K562 (cell line): ENCODE results near the gene RFC2. TPM values are rescaled to one million over a fixed set of nuclear protein-coding genes. Genes with fewer than 3 reads are reported as not detected.

Experiments used
- AFF1 ChIP-seq, 2 experiments: fragments of 450-650 bp; IDR thresholded peaks; 2 replicates each; pipeline ENCODE4 v1.6.1; 2018; ENCODE audit warnings: mild to moderate bottlenecking in 2 of 2, low read depth in 1 of 2; ENCODE audit not compliant: partially characterized antibody in 2 of 2
- CEBPZ ChIP-seq: fragments of 150-350 bp; IDR thresholded peaks from 2 replicates; pipeline ENCODE4 v1.6.1; 2014; ENCODE audit warnings: low read depth, mild to moderate bottlenecking, low read length, borderline replicate concordance
- CSDE1 ChIP-seq, 2 experiments: fragments of 450-650 bp; IDR thresholded peaks; 2 replicates each; pipeline ENCODE4 v1.6.1; 2016; ENCODE audit warnings: mild to moderate bottlenecking in 1 of 2
- CTBP1 ChIP-seq: fragments of 450-650 bp; IDR thresholded peaks from 2 replicates; pipeline ENCODE4 v1.6.1; 2016; ENCODE audit warnings: borderline replicate concordance
- DIDO1 ChIP-seq: fragments of 450-650 bp; IDR thresholded peaks from 2 replicates; pipeline ENCODE4 v1.6.1; 2016; ENCODE audit warnings: low read depth, missing biosample characterization, missing genetic modification characterization
- ESRRA ChIP-seq: fragments of 450-650 bp; IDR thresholded peaks from 2 replicates; pipeline ENCODE4 v1.6.1; 2014; ENCODE audit warnings: low read depth, mild to moderate bottlenecking, moderate library complexity, borderline replicate concordance
- ETV6 ChIP-seq, 3 experiments: fragments of 150-350 bp in 1 of 3; sonication (generic) in 1 of 3; formaldehyde crosslinking in 1 of 3; IDR thresholded peaks; 2 replicates each; pipeline versions ENCODE4 v1.6.1 to v1.8.0; 2014 to 2022; ENCODE audit warnings: borderline replicate concordance in 2 of 3, low read depth in 2 of 3, antibody characterized with exemption in 1 of 3, low read length in 1 of 3, mild to moderate bottlenecking in 1 of 3, missing genetic modification reagents in 1 of 3
- KHSRP ChIP-seq: fragments of 450-650 bp; IDR thresholded peaks from 2 replicates; pipeline ENCODE4 v1.6.1; 2017
- MTA2 ChIP-seq: fragments of 450-650 bp; IDR thresholded peaks from 2 replicates; pipeline ENCODE4 v1.6.1; 2016; ENCODE audit warnings: low read depth
- SMARCA5 ChIP-seq: fragments of 450-650 bp; IDR thresholded peaks from 2 replicates; pipeline ENCODE4 v1.6.1; 2016
- SMARCB1 ChIP-seq: IDR thresholded peaks from 2 replicates; pipeline ENCODE4 v1.6.1; 2011; ENCODE audit warnings: improper control_type of control experiment, low read depth; ENCODE audit not compliant: insufficient read length
- SMARCE1 ChIP-seq: fragments of 450-650 bp; IDR thresholded peaks from 2 replicates; pipeline ENCODE4 v1.7.1; 2016; ENCODE audit warnings: mild to moderate bottlenecking
- TFAM ChIP-seq: fragments of 250-450 bp; sonication (Bioruptor Pico); conservative IDR thresholded peaks from 2 replicates; pipeline ENCODE4 v1.5.0; 2021; ENCODE audit warnings: mild to moderate bottlenecking, moderate library complexity
- TSC22D4 ChIP-seq: fragments of 450-650 bp; IDR thresholded peaks from 2 replicates; pipeline ENCODE4 v1.6.1; 2016; ENCODE audit warnings: missing genetic modification characterization, missing biosample characterization, control low read depth
- ZBTB12 ChIP-seq: fragments of 250-450 bp; sonication (Bioruptor Pico); IDR thresholded peaks from 2 replicates; pipeline ENCODE4 v1.4.0; 2020
- ZFP91 ChIP-seq: sonication (generic); formaldehyde crosslinking; IDR thresholded peaks from 2 replicates; pipeline ENCODE4 v1.8.0; 2022; ENCODE audit warnings: mild to moderate bottlenecking, missing genetic modification reagents
- ZFPM2 ChIP-seq: fragments of 250-450 bp; sonication (Bioruptor Pico); IDR thresholded peaks from 2 replicates; pipeline ENCODE4 v1.5.1; 2022; ENCODE audit warnings: mild to moderate bottlenecking
- ZNF263 ChIP-seq: sonication (generic); formaldehyde crosslinking; IDR thresholded peaks from 2 replicates; pipeline ENCODE4 v1.8.0; 2022; ENCODE audit warnings: mild to moderate bottlenecking, missing genetic modification reagents, borderline replicate concordance
- ZNF551 ChIP-seq: fragments of 250-450 bp; sonication (Bioruptor Pico); IDR thresholded peaks from 2 replicates; pipeline ENCODE4 v1.5.0; 2021; ENCODE audit warnings: mild to moderate bottlenecking, moderate library complexity
- polyA plus RNA-seq, 8 experiments: library from polyadenylated mRNA; depleted of rRNA in 4 of 8; stranded (reverse) in 5 of 8; unstranded in 3 of 8; fragments of >200 nt; fragmentation: Nextera tagmentation in 2 of 8; fragmentation: Illumina TruSeq in 1 of 8; extraction: Ambion mirVana in 2 of 8; extraction: Trizol in 1 of 8; gene quantifications; 2 replicates each; pipeline versions ENCODE4 v1.2.1 to v1.2.3, GENCODE V29; 2011 to 2014; ENCODE audit warnings: inconsistent platforms in 1 of 8, missing spikeins in 1 of 8
- total RNA-seq, 7 experiments: library from RNA; depleted of rRNA in 6 of 7; stranded (reverse); fragments of >200 nt in 6 of 7; fragmentation: Illumina TruSeq in 2 of 7; extraction: Trizol in 2 of 7; gene quantifications; 2 replicates each; pipeline versions ENCODE4 v1.2.1 to v1.2.3, GENCODE V29; 2011 to 2021; ENCODE audit warnings: low replicate concordance in 1 of 7

RFC2 gene
- total and polyA plus RNA-seq, 9 of the 15 experiments (the other 6 are each of a cell fraction or from before 2014, with no cell fraction given) = 32.5 to 161 (median 102) TPM

- TF ChIP-seq ZBTB12 (CRISPR knock-in tag) = no peak
- no peak for TF ChIP-seq ZFPM2 (CRISPR knock-in tag)
- no peak for TF ChIP-seq ETV6 (IDR thresholded peaks at IDR 0.05; ENCODE audit: borderline replicate concordance in 1 of 2, low read depth in 2 of 2, low read length in 1 of 2)
- no peak for TF ChIP-seq ETV6 (CRISPR knock-in tag; IDR thresholded peaks at IDR 0.05; ENCODE audit: borderline replicate concordance)
- TF ChIP-seq ZFP91 (CRISPR knock-in tag) = 0 out of 2 replicates have a peak, but pooled peaks have one; percentile 16
- no peak for TF ChIP-seq TFAM (CRISPR knock-in tag)
- no peak for TF ChIP-seq KHSRP
- TF ChIP-seq TSC22D4 (tag) = no peak
- TF ChIP-seq SMARCE1 = 0 out of 2 replicates have a peak, but pooled peaks have one; percentile 44
- no peak for TF ChIP-seq ZNF551 (CRISPR knock-in tag)
- TF ChIP-seq CSDE1 (IDR thresholded peaks at IDR 0.05) = no peak
- TF ChIP-seq CEBPZ = no peak
- no peak for TF ChIP-seq SMARCB1
- TF ChIP-seq ESRRA = no peak
- peak; percentile 75; the same call in 1 of the 2 replicates for TF ChIP-seq SMARCA5
- no peak for TF ChIP-seq AFF1 (IDR thresholded peaks at IDR 0.05; ENCODE audit: low read depth in 1 of 2, partially characterized antibody in 2 of 2)
- TF ChIP-seq MTA2 = peak; percentile 18; the same call in 1 of the 2 replicates
- TF ChIP-seq CTBP1 = no peak
- TF ChIP-seq ZNF263 (CRISPR knock-in tag) = no peak
- no peak for TF ChIP-seq DIDO1 (tag)
These were observed 720 bp upstream of the RFC2 start (continued) for GRCh38 chr7:74254858-74255379.
